GM21576 (cell line): ENCODE measurements around the gene SLN.
A peak's percentile ranks its signal among the peaks of the same experiment; 100 is the strongest.
"Not testable (repeated sequence)": the region's sequence is repeated elsewhere in the genome, so short reads cannot be mapped to it uniquely, and the experiment has no call there.

Experiments
- ATAC-seq: cut with Tn5 transposase; IDR thresholded peaks from one replicate; pipeline ENCODE4 v1.9.1; 2021; ENCODE audit warnings: mild to moderate bottlenecking, moderate library complexity; ENCODE audit not compliant: unreplicated experiment

The SLN gene

GRCh38 chr11:107711861-107712755 is at the start of gene SLN:
TSS of gene SLN (minus strand) at chr11:107712056.
- no peak for ATAC-seq

DNA sequence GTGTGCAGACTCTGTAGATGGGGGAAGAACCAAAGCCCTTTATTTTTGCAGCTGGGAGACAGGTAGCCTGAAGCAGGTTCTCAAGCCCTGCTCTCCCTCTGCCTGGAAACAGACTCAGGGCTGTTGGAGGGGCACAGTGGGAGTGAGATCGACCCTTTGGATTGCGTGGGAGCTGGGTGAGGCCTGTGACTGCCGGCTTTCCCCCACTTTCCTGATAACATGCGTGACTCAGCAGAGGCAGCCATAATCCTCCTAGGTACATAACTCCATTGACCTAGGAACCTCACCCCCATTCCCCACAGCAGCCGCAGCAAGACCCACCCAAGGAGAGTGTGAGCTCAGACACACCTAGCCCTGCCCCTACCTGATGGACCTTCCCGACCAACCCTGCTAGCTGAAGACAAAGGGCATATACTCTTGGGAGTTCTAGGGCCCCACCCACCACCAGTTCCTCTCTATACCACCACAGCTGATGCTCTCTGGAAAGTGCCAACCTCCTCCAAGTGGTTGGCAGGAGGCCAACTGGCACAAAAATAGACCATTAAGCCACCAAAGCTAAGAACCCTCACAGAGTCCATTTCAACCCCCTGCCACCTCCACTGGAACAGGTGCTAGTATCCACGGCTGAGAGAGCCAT is 47.0 kb upstream of the SLN start:
- not testable (repeated sequence) for ATAC-seq

DNA sequence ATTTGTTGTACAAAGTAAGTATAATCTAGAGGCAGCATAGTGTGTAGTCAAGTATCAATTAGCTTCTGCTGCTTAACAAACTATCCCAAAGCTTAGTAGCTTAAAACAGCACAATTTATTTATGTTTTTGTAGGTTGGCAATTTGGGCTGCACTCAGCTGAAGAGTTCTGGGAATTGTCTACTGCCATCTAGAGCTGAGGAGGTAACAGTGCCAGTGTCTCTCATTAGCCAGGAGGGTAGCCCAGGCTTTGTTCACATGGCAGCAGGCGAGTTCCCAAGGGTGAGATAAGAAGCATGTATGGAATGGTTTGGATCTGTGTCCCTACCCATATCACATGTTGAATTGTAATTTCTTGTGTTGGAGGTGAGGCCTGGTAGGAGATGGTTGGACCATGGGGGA is 45.8 kb upstream of the SLN start:
- no peak for ATAC-seq

GRCh38 chr11:107756553-107756952 is 44.7 kb upstream of the SLN start:
- no peak for ATAC-seq

DNA sequence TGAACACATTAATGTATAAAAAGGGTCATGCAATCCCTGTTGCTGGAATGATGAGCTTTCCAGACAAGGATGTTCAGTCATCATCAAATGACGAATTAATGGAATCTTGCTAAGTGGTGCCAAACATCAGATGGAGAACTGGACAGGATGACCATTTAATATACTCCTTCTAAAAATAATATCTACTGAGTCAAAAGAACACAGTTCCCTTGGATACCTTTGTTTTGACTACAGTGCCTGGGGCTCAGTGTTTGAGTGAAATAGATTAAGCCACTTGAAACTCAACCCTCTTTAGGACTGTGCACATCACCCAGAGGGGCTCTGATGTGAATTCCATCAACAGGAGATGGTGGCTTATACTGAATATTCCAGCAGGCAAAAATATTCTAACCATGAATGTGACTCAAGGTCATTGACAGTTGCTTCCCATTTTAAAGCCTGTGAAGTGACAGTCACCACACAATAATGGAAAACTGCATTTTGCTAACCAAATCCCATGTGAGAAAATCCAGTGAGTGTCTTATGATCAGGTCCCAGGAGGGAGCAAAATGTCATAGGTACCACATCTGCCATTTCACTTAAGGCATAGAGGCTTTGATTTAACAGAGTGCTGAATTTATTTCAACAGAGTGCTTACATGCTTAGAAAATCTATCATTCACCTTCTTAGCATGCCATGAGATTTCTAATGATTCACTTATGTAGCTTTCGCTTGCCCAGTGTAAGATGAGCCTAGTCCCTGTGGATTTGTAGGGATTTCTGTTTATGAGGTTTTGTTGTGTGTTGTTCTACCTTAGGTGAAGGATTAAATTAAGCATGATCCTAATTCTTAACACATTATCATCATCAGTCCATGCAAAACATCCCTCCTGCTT is 41.3 kb upstream of the SLN start:
- ATAC-seq: no peak

DNA sequence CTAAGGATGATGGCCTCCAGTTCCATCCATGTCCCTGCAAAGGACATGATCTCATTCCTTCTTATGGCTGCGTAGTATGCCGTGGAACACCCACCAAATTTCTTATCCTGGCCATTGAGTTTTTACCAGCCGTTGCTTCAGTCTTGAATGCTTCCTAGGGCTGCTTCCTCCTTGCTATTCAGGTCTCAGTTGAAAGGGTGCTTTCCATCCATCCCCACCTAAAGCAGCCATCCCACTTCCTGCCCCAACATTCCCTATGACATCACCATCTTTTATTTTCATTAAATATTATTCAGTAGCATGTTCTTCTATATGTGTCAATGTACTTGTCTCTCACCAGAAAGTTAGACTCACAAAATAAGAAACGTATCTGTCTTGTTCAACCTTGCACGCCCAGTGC is 40.7 kb upstream of the SLN start:
- ATAC-seq: no peak

DNA sequence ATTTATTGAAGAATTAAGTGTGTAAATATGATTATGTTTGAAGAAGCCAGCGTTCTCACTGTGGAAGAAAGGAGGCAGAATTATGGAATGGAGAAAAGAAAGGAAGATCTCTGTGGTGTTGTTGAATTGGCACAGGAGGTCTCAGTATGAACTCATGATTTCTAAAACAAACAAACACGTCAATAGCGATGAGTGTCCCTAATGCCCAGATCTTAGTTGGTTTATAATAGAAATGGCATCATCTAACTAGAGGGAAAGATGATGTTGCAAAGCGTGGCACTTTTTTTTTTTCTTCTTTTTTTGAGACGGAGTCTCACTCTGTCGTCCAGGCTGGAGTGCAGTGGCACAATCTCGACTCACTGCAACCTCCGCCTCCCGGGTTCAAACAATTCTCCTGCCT is 39.2 kb upstream of the SLN start:
- no peak for ATAC-seq

DNA sequence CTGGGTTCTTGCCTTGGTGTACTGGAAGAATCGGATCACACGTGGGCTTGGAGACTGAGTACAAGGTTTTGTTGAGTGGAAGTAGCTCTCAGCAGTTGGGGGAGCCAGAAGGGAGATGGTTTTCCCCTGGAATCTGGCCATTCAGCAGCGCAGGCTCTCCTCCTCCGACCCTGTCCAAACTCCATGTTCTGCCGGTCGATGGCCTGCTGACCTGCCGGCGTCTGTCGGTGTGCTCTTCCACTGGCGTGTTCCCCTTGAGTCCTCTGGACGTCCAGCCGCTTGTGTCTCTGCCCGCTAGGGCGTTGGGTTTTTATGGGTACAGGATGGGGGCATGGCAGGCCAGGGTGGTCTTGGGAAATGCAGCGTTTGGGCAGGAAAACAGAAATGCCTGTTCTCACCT is 38.5 kb upstream of the SLN start:
- ATAC-seq: no peak

DNA sequence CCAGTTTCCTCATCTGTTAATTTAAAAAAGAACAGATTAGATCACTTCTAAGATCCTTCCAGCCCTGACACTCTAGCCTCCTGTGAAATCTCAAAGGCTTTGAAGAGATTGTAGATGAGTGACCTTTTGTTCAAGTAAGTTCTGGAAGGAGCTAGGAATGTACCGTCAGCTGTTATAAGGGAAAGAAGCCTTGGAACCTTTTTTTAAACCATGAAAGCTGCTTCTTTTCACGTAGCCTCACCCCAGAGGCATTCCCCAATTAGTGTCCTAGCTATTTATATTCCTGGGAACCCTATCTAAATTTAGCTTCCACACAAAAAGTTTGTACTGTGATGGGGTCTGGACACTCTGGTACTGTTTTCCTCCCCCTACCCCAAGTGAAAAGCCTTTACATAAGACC is 35.8 kb upstream of the SLN start:
- ATAC-seq: no peak

- no peak for ATAC-seq
Observed at GRCh38 chr11:107744736-107745135, 32.9 kb upstream of the SLN start.

DNA sequence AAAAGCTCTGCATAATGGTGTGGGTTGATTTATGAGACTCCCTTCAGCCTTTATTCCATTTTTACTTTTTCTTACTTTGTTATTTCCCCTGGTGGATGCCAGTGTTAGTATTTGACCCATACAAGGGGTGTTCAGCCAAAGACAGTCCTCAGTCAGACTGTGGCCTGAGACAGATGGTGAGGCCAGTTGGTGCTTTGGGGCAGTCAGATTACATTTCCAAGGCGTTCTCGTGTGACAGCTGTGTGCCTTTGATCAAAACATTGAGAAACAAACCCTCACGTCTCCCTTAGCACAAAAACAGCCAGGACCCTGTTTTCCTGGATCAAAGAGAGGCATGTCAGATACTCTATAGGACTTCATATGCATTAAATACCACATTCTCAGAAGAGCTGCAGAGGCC is 31.3 kb upstream of the SLN start:
- ATAC-seq: no peak

DNA sequence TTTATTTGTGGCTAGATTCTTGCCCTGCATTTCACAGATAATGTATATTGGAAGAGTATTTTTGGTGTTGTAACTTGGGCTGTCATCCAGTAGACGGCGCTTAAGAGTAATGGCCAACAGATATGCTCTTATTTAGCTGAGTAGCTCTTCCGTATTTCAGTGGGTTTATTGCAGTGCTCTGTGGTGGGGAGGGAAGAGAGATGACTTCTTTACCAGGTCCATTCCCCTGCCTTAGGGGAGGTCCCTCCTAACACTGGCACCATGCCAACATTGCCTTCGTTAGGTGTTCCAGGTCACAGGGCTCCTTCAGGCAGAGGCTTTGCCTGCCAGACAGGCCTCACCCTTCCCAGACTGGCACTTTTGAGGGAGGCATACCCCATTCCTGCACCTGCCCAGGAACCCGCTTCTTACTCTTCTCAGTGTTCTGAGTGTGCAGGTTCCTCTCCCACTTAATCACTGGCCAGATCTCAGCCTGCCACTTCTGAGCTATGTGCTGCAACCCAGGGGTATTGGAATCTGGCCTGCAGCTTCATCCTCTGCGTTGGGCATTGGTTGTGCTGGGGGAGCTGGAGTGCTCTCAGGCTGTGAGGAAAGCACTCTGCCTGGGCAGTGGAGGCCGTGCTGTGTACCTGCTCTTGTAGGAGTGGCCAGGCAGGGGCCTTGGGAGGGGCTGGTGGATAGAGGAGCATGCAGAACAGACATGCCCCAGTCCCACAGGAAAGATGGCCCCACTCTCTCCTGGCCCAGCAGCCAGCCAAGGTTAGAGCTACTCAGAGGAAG is 29.4 kb upstream of the SLN start:
- ATAC-seq: peak; percentile 98

DNA sequence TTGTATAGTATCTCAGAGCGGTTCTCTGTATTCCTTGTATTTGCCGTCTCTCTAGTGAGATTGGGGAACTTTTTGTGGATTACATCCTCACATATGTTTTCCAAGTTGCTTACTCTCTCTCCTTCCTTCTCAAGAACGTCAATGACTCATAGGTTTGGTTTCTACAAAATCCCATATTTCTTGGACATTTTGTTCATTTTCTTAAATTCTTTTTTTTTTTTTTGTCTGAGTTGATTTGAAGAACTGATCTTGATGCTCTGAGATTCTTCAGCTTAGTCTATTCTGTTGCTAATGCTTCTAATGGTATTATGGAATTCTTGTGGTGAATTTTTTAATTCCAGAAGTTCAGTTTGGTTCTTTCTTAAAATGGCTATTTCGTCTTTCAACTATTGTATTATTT is 28.4 kb upstream of the SLN start:
- ATAC-seq: no peak

DNA sequence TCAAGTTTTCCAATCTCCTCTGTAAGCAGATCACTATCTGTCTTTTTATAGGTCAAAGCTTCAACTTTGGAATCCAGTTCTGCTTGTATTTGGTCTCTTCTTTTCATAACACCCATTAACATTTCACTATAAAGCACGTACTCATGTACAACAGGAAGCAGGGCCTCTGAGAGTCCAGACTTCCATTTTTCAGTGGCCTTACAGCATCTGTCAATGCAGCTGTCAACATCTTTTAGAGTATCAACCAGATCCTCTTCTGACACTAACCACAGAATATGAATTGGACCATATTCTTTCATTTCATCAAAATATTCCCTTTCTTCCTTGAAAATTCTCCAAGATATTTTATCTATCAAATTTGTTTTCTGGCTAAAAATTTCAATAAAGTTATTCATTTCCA is 24.7 kb upstream of the SLN start:
- ATAC-seq: no peak

GRCh38 chr11:107733518-107733917 is 21.7 kb upstream of the SLN start:
- no peak for ATAC-seq

DNA sequence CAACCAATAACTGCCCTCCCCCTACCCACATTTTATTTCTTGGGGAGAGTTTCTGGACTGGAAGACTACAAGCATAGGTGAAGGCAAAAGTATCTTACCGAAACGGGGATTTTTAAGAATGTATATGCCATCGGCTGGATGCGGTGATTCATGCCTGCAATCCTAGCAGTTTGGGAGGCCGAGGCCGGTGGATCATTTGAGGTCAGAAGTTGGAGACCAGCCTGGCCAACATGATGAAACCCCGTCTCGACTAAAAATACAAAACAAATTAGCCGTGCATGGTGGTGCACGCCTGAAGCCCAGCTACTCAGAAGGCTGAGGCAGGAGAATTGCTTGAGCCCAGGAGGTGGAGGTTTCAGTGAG is 20.8 kb upstream of the SLN start:
- ATAC-seq: no peak

- no peak for ATAC-seq
Observed at GRCh38 chr11:107731941-107732688, 20.3 kb upstream of the SLN start.

- ATAC-seq: no peak
Observed at GRCh38 chr11:107722662-107723061, 10.8 kb upstream of the SLN start.

DNA sequence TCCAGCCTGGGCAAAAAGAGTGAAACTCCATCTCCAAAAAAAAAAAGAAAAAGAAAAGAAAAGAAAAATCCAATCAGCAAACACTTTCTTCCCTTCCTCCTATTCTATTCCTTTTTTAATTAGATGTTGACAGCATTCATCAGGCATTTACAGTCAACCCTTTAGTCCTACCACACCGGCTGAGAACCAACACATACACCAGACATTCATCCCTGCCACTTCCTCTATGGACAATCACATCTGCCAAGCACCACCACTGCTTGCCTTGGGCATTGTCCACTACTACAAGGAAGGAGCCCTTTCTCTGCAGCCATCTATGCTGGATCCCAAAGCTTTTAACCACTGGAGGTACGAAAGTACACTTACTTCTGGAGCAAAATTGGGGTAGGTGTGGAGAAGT is 9.4 kb upstream of the SLN start:
- no peak for ATAC-seq

DNA sequence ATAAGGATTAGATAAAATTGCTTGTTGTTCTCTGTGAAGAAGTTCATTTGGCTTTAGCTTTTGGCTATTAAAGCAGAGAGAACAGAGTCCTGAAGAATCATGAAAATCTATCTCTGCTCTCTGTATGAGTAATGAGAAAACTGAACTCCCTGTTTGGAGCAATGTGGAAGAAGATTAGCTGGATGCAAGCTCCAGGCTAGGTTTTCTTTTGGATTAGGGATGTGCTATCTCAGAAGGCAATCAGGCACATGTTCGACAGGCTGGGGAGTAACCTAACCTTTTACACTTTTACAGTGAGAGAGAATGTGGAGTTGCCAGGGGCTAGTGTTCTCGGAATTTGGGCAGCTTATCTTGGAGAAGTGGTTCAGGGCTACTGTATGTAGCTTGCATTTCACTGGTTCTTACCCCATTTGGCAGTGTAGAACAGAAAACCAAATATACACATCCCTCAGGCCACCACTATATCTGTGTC is 8.5 kb upstream of the SLN start:
- ATAC-seq: no peak
